ENCODE measurements around the gene JMJD4.

JMJD4 gene

GRCh38 chr1:227748496-227749182, 13.5 kb upstream of the JMJD4 start:
- peak; percentile 27 for DNase-seq

DNA sequence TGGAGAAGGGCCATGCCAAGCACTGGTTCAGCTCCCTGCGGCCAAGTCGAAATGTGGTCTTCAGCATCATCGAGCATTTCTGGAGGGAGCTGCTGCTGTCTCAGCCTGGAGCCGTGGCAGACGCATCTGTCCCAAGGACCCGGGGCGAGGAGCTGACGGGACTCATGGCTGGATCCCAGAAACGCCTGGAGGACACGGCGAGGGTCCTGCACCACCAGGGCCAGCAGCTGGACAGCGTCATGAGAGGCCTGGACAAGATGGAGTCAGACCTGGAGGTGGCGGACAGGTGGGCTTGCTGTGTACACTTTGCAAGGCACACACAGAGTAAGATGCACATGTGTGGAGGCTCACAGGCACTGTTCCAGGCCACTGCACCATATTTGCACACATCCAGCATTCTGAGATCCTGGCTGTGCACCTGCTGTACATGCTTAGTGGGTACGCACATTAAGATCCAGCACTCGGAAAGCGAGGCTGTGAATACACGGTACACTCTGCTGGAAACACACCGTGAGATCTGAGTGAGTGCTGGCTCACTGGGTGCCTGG, 12.9 kb upstream of the JMJD4 start:
- no peak for DNase-seq

- no peak for DNase-seq
These were observed 12.3 kb upstream of the JMJD4 start for GRCh38 chr1:227747382-227747781.

DNA sequence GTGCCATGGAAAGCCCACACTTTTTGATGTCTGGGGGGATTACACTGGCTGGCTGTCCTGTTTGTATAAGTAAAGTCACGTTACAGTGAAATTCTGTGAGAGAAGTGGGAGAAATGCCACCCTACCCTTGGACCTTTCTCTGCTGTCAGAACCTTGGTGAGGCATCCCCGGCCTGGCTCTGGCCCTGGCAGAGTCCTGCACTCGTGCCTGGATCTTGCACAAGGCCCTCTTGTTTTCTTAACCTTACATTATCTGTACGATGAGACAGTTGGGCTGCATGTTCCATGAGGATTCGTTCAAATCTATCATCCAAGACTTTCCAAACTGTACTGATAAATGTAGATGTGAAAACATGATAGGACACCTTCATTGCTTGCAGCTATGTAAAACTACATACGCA, 11.6 kb upstream of the JMJD4 start:
- DNase-seq: no peak

GRCh38 chr1:227745568-227746265, 10.6 kb upstream of the JMJD4 start:
- DNase-seq: no peak

DNA sequence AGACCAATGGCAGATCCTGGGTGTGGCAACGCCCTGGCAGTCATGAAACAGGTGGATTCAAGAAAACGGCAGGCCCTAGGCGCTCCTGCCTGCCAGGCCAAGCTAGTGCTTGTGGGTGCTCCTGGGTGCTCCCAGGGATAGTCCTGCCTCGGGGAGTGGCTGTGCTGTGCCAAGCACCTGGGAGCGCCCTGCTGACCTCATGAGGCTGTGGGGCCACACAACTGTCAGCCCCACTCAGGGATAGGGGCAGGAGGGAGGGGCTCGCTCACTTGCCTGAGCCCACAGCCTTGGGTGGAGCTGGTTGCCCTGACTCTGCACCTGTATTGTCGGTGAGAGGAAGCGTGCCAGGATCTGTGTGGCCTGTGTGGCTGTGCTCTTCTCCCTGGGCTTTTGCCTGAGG, 9.6 kb upstream of the JMJD4 start:
- DNase-seq: no peak

- DNase-seq: no peak
These were observed 7.9 kb upstream of the JMJD4 start for GRCh38 chr1:227742738-227743715.

- DNase-seq: no peak
These were observed 6.2 kb upstream of the JMJD4 start for GRCh38 chr1:227741166-227741870.

- DNase-seq: no peak
These were observed 5.4 kb upstream of the JMJD4 start for GRCh38 chr1:227740401-227740960.

GRCh38 chr1:227739636-227740035, 4.5 kb upstream of the JMJD4 start:
- DNase-seq: no peak

DNA sequence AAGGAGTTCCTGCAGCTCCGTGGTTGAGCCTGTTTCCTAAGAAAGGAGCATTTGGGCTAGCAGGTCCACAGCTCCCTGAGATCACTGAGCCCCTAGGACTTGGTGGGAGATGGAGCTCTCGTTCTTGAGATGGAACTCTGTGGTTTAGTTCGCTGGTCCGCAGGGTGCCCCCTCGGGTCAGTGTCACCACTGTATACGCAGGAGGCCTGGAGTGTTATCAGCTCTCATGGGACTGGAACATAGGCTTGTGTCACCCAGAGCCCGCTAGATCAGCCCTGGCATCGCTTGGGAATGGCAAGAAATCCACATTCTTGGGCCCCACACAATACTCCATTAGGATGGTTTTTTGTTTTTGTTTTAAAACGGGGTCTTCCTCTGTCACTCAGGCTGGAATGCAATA, 3.7 kb upstream of the JMJD4 start:
- DNase-seq: no peak

GRCh38 chr1:227736814-227737432, 1.8 kb upstream of the JMJD4 start:
- no peak for DNase-seq

GRCh38 chr1:227735539-227736285, 610 bp upstream of the JMJD4 start:
- DNase-seq: no peak

DNA sequence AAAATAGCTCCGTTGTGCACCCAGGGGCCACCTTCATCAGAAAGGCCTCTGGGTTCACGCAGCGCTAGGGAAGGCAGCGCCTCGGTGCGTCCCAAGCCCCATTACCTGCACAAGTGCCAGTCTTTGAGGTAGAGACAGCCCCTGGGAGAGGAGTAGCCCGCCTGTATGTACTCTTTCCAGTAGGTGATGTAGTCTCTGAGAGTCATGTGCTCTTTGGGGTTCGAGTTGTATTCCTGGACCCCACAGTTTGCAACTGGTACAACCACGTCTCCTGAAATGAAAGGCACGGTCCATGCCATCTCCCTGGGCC, 601 bp downstream of the JMJD4 start:
- no peak for DNase-seq

DNA sequence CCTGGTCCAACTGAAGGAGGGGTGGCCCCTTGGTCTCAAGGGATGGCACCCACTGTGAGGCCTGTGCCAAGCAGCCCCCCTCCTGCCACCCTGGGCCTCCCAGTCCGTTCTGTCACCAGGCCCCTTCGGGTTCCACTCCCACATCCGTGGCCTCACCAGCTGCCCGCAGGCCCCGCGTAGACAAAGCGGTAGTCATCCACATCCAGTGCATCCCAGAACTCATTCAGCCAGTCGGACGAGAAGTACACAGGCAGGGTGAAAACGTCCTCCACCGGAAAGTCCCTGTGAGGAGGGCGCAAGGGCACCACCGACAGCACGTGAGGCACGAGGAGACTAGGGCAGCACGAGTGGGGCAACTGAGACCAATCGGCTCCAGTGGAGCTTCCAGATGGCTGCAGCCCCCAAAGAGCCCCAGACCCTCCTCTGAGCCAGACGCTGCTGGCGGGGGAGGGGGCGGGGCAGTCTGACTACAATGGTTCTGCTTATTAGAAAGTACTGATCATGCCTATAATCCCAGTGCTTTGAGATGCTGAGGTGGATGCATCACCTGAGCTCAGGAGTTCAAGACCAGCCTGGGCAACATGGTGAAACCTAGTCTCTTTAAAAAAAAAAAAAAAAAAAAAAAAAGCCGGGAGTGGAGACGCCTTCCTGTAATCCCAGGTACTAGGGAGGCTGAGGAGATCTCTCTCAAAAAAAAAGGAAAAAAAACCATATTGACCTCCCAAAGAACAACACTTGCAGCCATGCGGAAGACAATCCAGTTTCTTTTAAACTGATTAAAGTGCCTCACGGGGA, 1.2 kb downstream of the JMJD4 start:
- no peak for DNase-seq

- no peak for DNase-seq
These were observed 1.8 kb downstream of the JMJD4 start for GRCh38 chr1:227733309-227733705.

- DNase-seq: no peak
These were observed 2.4 kb downstream of the JMJD4 start for GRCh38 chr1:227732586-227733308.

GRCh38 chr1:227731696-227732585, 3.2 kb downstream of the JMJD4 start:
- DNase-seq: no peak

Measured in stimulated activated naive CD4-positive, alpha-beta T cell treated with Interleukin-2 at 50 U/mL for 16 hours (primary cell).